GM23338 (cell line): ENCODE data around the gene GALK1. TPM values are rescaled to one million over a fixed set of nuclear protein-coding genes. Genes with fewer than 3 reads are reported as not detected.

Source experiments
- ATAC-seq: fragments of 200-7000 bp; cut with Tn5 transposase; 3 replicates; pipeline ENCODE4 v1.9.1; 2020
- DNase-seq: peaks from one replicate; pipeline ENCODE4 v3.0.0-alpha.2; 2015; ENCODE audit warnings: low spot score
- H2AFZ ChIP-seq: fragments of 200-600 bp; sonication (generic); 2 replicates; pipeline ENCODE4 v1.8.0; 2016; ENCODE audit warnings: antibody characterized with exemption, mild to moderate bottlenecking, moderate library complexity
- H3F3A ChIP-seq: fragments of 200-600 bp; sonication (generic); replicated peaks from 2 replicates; pipeline ENCODE4 v1.8.0; 2017; ENCODE audit warnings: antibody characterized with exemption, mixed run types, low read depth
- H3K27ac ChIP-seq: fragments of 200-600 bp; sonication (generic); 2 replicates; pipeline ENCODE4 v1.6.1; 2016; ENCODE audit warnings: low read depth
- H3K27me3 ChIP-seq: fragments of 200-600 bp; sonication (generic); 2 replicates; pipeline ENCODE4 v1.8.0; 2016; ENCODE audit warnings: mild to moderate bottlenecking, mixed run types, moderate library complexity; ENCODE audit not compliant: insufficient read depth
- H3K36me3 ChIP-seq: fragments of 200-600 bp; sonication (generic); 2 replicates; pipeline ENCODE4 v1.8.0; 2016; ENCODE audit warnings: mild to moderate bottlenecking; ENCODE audit not compliant: insufficient read depth
- H3K4me1 ChIP-seq: fragments of 200-600 bp; sonication (generic); 2 replicates; pipeline ENCODE4 v1.8.0; 2016; ENCODE audit warnings: mild to moderate bottlenecking, moderate library complexity; ENCODE audit not compliant: insufficient read depth
- H3K4me2 ChIP-seq: fragments of 200-600 bp; sonication (generic); 2 replicates; pipeline ENCODE4 v1.7.1; 2017; ENCODE audit warnings: mixed run types
- H3K4me3 ChIP-seq: fragments of 200-600 bp; sonication (generic); 2 replicates; pipeline ENCODE4 v1.6.1; 2016; ENCODE audit warnings: mixed run types
- H3K79me2 ChIP-seq: fragments of 200-600 bp; sonication (generic); replicated peaks from 2 replicates; pipeline ENCODE4 v1.8.0; 2017; ENCODE audit warnings: mild to moderate bottlenecking; ENCODE audit not compliant: insufficient read depth
- H3K9me2 ChIP-seq: fragments of 200-600 bp; sonication (generic); 2 replicates; pipeline ENCODE4 v1.8.0; 2017; ENCODE audit not compliant: insufficient read depth
- H4K20me1 ChIP-seq: fragments of 200-600 bp; sonication (generic); replicated peaks from 2 replicates; pipeline ENCODE4 v1.8.0; 2017; ENCODE audit warnings: mild to moderate bottlenecking; ENCODE audit not compliant: insufficient read depth
- H3K27ac Mint-ChIP-seq: 2 replicates; pipeline ENCODE4 v1.8.0; 2020; ENCODE audit warnings: inconsistent platforms, mild to moderate bottlenecking, moderate library complexity, mixed read lengths
- H3K27me3 Mint-ChIP-seq: 3 replicates; pipeline ENCODE4 v1.8.0; 2022; ENCODE audit warnings: low read depth, mild to moderate bottlenecking, moderate library complexity, mixed read lengths, inconsistent platforms; ENCODE audit not compliant: insufficient read depth, poor library complexity
- H3K36me3 Mint-ChIP-seq: 3 replicates; pipeline ENCODE4 v1.8.0; 2021; ENCODE audit warnings: low read depth, mild to moderate bottlenecking, inconsistent platforms, moderate library complexity, mixed read lengths
- H3K4me1 Mint-ChIP-seq: 3 replicates; pipeline ENCODE4 v1.8.0; 2020; ENCODE audit warnings: mild to moderate bottlenecking, inconsistent platforms, mixed read lengths
- H3K4me3 Mint-ChIP-seq: 3 replicates; pipeline ENCODE4 v1.8.0; 2021; ENCODE audit warnings: moderate library complexity, mild to moderate bottlenecking, inconsistent platforms, mixed read lengths
- H3K9me3 Mint-ChIP-seq: 3 replicates; pipeline ENCODE4 v1.8.0; 2020; ENCODE audit warnings: moderate library complexity, mild to moderate bottlenecking, inconsistent platforms, mixed read lengths
- CREB1 ChIP-seq: fragments of 250-450 bp; sonication (Bioruptor Pico); IDR thresholded peaks from 2 replicates; pipeline ENCODE4 v1.5.0; 2020; ENCODE audit warnings: low read depth, mild to moderate bottlenecking, moderate library complexity
- EZH2 ChIP-seq: fragments of 200-600 bp; sonication (generic); IDR thresholded peaks from one replicate; pipeline ENCODE4 v1.8.0; 2017; ENCODE audit warnings: antibody characterized with exemption, mild to moderate bottlenecking, low read depth; ENCODE audit not compliant: unreplicated experiment
- EZH2phosphoT487 ChIP-seq: fragments of 200-600 bp; sonication (generic); IDR thresholded peaks from one replicate; pipeline ENCODE4 v1.8.1; 2018; ENCODE audit warnings: antibody characterized with exemption; ENCODE audit not compliant: unreplicated experiment
- NANOG ChIP-seq: IDR thresholded peaks from 2 replicates; pipeline ENCODE4 v1.6.1; 2016; ENCODE audit warnings: antibody characterized with exemption, borderline replicate concordance
- ZNF114 ChIP-seq: fragments of 250-450 bp; sonication (Bioruptor Pico); IDR thresholded peaks from 2 replicates; pipeline ENCODE4 v1.5.0; 2020; ENCODE audit warnings: mild to moderate bottlenecking, moderate library complexity
- ZNF331 ChIP-seq: fragments of 250-450 bp; sonication (Bioruptor Pico); IDR thresholded peaks from 2 replicates; pipeline ENCODE4 v1.5.0; 2020; ENCODE audit warnings: low read depth, mild to moderate bottlenecking, moderate library complexity
- polyA plus RNA-seq: library from polyadenylated mRNA; unstranded; fragments of >200 nt; fragmentation: Nextera tagmentation; extraction: Ambion mirVana; gene quantifications from 2 replicates; pipeline ENCODE4 v1.2.1, GENCODE V29; 2016
- total RNA-seq: library from RNA; depleted of rRNA; stranded (reverse); fragments of >200 nt; shearing (Covaris generic); gene quantifications from 2 replicates; pipeline ENCODE4 v1.2.3, GENCODE V29; 2014
- TF ChIP-seq, protein P1 (sequence below): IDR thresholded peaks from 2 replicates; pipeline ENCODE4 v1.6.1; 2016; ENCODE audit warnings: antibody characterized with exemption
- TF ChIP-seq, protein P2 (sequence below): fragments of 250-450 bp; sonication (Bioruptor Pico); IDR thresholded peaks from 2 replicates; pipeline ENCODE4 v1.5.0; 2020; ENCODE audit warnings: mild to moderate bottlenecking, moderate library complexity

The GALK1 gene
- total and polyA plus RNA-seq, 2 experiments from 2014 or later = 30.5 to 31.7 TPM

DNA sequence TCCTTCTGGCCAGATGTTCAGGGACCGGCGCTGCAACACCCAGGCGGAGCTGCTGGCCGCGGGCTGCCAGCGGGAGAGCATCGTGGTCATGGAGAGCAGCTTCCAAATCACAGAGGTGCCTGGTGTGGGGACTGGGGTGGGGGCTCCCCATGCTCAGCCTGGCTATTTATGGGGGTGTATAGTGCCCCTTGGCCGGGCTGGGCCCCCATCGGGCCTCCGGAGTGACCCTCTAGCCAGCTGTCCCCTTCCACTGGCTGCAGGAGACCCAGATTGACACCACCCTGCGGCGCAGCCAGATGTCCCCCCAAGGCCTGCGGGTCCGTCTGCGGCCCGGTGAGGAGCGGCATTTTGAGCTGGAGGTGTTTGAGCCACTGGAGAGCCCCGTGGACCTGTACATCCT, 37.6 kb downstream of the GALK1 start:
- Histone ChIP-seq H3K4me3 (no peak overlapping the region), H3K27me3 (no peaks in the 10 kb centered on the region), H3K4me2 (no peak overlapping the region), H3K9me2 (no peaks in the 10 kb centered on the region), H3K36me3 (no peaks in the 10 kb centered on the region), H3K4me1 (no peaks in the 10 kb centered on the region), H3F3A (no peaks in the 10 kb centered on the region), H2AFZ (no peak overlapping the region), H3K27ac (no peak overlapping the region), H4K20me1 (no peaks in the 10 kb centered on the region), H3K79me2 (no peaks in the 10 kb centered on the region)
- H3K4me3 Mint-ChIP-seq = no peak overlapping the region
- no peaks in the 10 kb centered on the region for H3K36me3 Mint-ChIP-seq
- H3K4me1 Mint-ChIP-seq = no peaks in the 10 kb centered on the region
- no peak for ATAC-seq
- DNase-seq = no peak
- peaks cover 9% of the 10 kb centered on the region for H3K27me3 Mint-ChIP-seq
- no peaks in the 10 kb centered on the region for H3K9me3 Mint-ChIP-seq
- no peak for TF ChIP-seq ZNF331 (CRISPR knock-in tag)
- H3K27ac Mint-ChIP-seq = no peak overlapping the region

DNA sequence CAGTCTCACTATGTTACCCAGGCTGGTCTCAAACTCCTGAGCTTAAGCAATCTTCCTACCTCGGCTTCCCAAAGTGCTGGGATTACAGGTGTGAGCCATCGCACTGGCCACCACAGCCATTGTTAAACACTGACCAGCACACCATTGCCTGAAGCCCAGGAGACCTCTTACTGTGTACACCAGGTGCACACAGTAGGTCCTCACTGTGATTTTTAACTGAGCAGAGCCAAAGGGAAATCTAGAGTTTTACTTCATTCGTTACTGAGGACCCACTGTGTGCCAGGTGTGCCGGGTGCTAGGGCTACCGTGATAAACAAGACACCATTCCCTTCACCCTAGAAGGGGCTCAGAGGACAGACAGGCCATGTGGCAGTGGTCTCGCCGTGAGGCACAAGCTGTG, 39.5 kb downstream of the GALK1 start:
- Histone ChIP-seq H4K20me1 (no peaks in the 10 kb centered on the region), H2AFZ (no peak overlapping the region), H3K4me1 (no peaks in the 10 kb centered on the region; the same call in 1 of the 2 replicates), H3K4me3 (no peak overlapping the region), H3K4me2 (no peak overlapping the region), H3K36me3 (no peaks in the 10 kb centered on the region), H3K27ac (no peak overlapping the region), H3K9me2 (no peaks in the 10 kb centered on the region), H3K79me2 (no peaks in the 10 kb centered on the region), H3K27me3 (peaks cover 4% of the 10 kb centered on the region; the same call in 1 of the 2 replicates), H3F3A (peaks cover 12% of the 10 kb centered on the region; the same call in 1 of the 2 replicates)
- no peak for ATAC-seq
- TF ChIP-seq, protein P1, sequence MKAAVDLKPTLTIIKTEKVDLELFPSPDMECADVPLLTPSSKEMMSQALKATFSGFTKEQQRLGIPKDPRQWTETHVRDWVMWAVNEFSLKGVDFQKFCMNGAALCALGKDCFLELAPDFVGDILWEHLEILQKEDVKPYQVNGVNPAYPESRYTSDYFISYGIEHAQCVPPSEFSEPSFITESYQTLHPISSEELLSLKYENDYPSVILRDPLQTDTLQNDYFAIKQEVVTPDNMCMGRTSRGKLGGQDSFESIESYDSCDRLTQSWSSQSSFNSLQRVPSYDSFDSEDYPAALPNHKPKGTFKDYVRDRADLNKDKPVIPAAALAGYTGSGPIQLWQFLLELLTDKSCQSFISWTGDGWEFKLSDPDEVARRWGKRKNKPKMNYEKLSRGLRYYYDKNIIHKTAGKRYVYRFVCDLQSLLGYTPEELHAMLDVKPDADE = no peak
- TF ChIP-seq EZH2phosphoT487 = no peak
- TF ChIP-seq ZNF114 (CRISPR knock-in tag) = no peak
- TF ChIP-seq ZNF331 (CRISPR knock-in tag) = no peak
- TF ChIP-seq NANOG = no peak
- no peak for TF ChIP-seq EZH2
- TF ChIP-seq CREB1 (CRISPR knock-in tag) = no peak
- DNase-seq = no peak
- H3K4me1 Mint-ChIP-seq = peaks cover 1% of the 10 kb centered on the region; the same call in 2 of the 3 replicates
- H3K27ac Mint-ChIP-seq = no peak overlapping the region
- no peaks in the 10 kb centered on the region for H3K36me3 Mint-ChIP-seq
- H3K27me3 Mint-ChIP-seq = peaks cover 16% of the 10 kb centered on the region
- H3K9me3 Mint-ChIP-seq = no peaks in the 10 kb centered on the region
- no peak overlapping the region for H3K4me3 Mint-ChIP-seq

DNA sequence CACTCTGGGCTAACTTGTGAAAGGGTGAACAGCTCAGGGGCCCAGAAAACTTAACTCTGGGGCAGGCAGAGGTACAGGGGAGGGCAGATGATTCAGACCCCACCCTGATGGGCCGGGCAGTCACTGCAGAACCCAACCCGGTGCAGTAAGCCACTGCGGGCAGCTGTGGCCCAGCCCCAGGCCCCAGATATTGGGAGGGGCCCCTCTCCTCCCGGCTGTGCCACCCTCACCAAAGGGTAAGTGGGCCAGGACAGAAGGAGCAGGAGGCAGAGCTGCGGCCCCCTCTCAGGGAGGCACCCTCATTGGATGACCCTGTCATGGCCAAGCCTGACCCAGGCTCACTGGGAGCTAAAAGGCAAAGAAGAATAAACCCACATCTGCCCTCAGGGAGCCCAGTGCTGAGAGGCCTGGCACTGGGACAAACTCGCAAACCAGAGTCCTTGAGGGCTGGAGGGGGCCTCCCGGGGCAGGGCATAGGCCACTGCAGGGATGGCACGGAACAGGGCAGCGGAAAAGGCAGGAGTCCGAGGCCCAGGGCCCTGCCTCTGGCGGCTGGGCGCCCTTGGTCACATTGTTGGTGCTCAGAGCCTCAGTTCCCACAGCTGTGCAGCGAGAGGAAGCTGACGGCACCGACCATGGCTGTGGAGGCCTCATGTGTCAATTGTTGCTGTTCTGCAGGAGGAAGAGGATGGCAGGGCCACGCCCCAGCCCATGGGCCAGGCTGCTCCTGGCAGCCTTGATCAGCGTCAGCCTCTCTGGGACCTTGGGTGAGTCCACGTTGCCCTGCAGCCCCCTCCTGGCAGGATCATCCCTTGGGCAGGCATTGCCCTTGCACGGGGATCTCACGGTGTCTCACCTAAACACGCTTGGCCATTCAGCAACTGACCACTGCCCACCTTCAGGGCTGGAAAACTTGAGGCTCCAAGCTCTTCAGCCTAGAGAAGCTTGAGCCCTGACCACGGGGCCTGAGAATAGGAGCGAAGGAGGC, 40.7 kb downstream of the GALK1 start:
- Histone ChIP-seq H4K20me1 (no peaks in the 10 kb centered on the region), H3K36me3 (no peaks in the 10 kb centered on the region), H3K79me2 (no peaks in the 10 kb centered on the region), H3F3A (peaks cover 12% of the 10 kb centered on the region; the same call in 1 of the 2 replicates), H2AFZ (no peak overlapping the region), H3K4me1 (no peaks in the 10 kb centered on the region; the same call in 1 of the 2 replicates), H3K4me2 (no peak overlapping the region), H3K27ac (no peak overlapping the region), H3K4me3 (no peak overlapping the region), H3K9me2 (no peaks in the 10 kb centered on the region), H3K27me3 (peaks cover 16% of the 10 kb centered on the region)
- ATAC-seq (no peak), DNase-seq (no peak)
- Mint-ChIP-seq H3K36me3 (no peaks in the 10 kb centered on the region), H3K4me3 (no peak overlapping the region), H3K4me1 (peaks cover 2% of the 10 kb centered on the region; the same call in 2 of the 3 replicates), H3K27me3 (peaks cover 25% of the 10 kb centered on the region), H3K9me3 (no peaks in the 10 kb centered on the region), H3K27ac (no peak overlapping the region)
- TF ChIP-seq, protein P2, sequence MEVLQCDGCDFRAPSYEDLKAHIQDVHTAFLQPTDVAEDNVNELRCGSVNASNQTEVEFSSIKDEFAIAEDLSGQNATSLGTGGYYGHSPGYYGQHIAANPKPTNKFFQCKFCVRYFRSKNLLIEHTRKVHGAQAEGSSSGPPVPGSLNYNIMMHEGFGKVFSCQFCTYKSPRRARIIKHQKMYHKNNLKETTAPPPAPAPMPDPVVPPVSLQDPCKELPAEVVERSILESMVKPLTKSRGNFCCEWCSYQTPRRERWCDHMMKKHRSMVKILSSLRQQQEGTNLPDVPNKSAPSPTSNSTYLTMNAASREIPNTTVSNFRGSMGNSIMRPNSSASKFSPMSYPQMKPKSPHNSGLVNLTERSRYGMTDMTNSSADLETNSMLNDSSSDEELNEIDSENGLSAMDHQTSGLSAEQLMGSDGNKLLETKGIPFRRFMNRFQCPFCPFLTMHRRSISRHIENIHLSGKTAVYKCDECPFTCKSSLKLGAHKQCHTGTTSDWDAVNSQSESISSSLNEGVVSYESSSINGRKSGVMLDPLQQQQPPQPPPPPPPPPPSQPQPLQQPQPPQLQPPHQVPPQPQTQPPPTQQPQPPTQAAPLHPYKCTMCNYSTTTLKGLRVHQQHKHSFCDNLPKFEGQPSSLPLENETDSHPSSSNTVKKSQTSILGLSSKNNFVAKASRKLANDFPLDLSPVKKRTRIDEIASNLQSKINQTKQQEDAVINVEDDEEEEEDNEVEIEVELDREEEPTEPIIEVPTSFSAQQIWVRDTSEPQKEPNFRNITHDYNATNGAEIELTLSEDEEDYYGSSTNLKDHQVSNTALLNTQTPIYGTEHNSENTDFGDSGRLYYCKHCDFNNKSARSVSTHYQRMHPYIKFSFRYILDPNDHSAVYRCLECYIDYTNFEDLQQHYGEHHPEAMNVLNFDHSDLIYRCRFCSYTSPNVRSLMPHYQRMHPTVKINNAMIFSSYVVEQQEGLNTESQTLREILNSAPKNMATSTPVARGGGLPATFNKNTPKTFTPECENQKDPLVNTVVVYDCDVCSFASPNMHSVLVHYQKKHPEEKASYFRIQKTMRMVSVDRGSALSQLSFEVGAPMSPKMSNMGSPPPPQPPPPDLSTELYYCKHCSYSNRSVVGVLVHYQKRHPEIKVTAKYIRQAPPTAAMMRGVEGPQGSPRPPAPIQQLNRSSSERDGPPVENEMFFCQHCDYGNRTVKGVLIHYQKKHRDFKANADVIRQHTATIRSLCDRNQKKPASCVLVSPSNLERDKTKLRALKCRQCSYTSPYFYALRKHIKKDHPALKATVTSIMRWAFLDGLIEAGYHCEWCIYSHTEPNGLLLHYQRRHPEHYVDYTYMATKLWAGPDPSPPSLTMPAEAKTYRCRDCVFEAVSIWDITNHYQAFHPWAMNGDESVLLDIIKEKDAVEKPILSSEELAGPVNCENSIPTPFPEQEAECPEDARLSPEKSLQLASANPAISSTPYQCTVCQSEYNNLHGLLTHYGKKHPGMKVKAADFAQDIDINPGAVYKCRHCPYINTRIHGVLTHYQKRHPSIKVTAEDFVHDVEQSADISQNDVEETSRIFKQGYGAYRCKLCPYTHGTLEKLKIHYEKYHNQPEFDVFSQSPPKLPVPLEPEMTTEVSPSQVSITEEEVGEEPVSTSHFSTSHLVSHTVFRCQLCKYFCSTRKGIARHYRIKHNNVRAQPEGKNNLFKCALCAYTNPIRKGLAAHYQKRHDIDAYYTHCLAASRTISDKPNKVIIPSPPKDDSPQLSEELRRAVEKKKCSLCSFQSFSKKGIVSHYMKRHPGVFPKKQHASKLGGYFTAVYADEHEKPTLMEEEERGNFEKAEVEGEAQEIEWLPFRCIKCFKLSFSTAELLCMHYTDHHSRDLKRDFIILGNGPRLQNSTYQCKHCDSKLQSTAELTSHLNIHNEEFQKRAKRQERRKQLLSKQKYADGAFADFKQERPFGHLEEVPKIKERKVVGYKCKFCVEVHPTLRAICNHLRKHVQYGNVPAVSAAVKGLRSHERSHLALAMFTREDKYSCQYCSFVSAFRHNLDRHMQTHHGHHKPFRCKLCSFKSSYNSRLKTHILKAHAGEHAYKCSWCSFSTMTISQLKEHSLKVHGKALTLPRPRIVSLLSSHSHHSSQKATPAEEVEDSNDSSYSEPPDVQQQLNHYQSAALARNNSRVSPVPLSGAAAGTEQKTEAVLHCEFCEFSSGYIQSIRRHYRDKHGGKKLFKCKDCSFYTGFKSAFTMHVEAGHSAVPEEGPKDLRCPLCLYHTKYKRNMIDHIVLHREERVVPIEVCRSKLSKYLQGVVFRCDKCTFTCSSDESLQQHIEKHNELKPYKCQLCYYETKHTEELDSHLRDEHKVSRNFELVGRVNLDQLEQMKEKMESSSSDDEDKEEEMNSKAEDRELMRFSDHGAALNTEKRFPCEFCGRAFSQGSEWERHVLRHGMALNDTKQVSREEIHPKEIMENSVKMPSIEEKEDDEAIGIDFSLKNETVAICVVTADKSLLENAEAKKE (CRISPR knock-in tag) = no peak
- no peak for TF ChIP-seq CREB1 (CRISPR knock-in tag)
